ENCODE results near the gene CAPN1. TPM values are rescaled to one million over a fixed set of nuclear protein-coding genes. Genes with fewer than 3 reads are reported as not detected.

The CAPN1 gene
- total RNA-seq, 1 experiment from 2014 or later = 288 TPM

GRCh38 chr11:65258988-65259387 lies 77.3 kb downstream of the CAPN1 start:
- H3K36me3 Mint-ChIP-seq (ENCODE audit: insufficient read depth, unreplicated experiment) = peaks cover 27% of the 10 kb centered on the region
- TF ChIP-seq, protein P1, sequence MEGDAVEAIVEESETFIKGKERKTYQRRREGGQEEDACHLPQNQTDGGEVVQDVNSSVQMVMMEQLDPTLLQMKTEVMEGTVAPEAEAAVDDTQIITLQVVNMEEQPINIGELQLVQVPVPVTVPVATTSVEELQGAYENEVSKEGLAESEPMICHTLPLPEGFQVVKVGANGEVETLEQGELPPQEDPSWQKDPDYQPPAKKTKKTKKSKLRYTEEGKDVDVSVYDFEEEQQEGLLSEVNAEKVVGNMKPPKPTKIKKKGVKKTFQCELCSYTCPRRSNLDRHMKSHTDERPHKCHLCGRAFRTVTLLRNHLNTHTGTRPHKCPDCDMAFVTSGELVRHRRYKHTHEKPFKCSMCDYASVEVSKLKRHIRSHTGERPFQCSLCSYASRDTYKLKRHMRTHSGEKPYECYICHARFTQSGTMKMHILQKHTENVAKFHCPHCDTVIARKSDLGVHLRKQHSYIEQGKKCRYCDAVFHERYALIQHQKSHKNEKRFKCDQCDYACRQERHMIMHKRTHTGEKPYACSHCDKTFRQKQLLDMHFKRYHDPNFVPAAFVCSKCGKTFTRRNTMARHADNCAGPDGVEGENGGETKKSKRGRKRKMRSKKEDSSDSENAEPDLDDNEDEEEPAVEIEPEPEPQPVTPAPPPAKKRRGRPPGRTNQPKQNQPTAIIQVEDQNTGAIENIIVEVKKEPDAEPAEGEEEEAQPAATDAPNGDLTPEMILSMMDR (IDR thresholded peaks at IDR 0.05; ENCODE audit: unreplicated experiment) = no peak
- H3K9me3 Mint-ChIP-seq (ENCODE audit: low read depth, unreplicated experiment) = no peaks in the 10 kb centered on the region
- H3K27ac Mint-ChIP-seq (ENCODE audit: unreplicated experiment) = no peak overlapping the region
- intact Hi-C loops (cut with micrococcal nuclease; ENCODE audit: unreplicated experiment) = loop anchor here (10.0 kb wide), 1 partner anchor 54 kb away; no protein-coding TSS in a partner anchor
- H3K4me3 Mint-ChIP-seq (ENCODE audit: low read depth, unreplicated experiment) = no peak overlapping the region
- peaks cover 6% of the 10 kb centered on the region for H3K4me1 Mint-ChIP-seq (ENCODE audit: low read depth, unreplicated experiment)
- CTCF ChIA-PET = interaction anchor here (0.7 kb wide), 1 partner anchor 604 kb away, joined by 3 read pairs; no protein-coding TSS in a partner anchor
- BruUV-seq (replicated peaks) = no TSS peak
- no peaks in the 10 kb centered on the region for H3K27me3 Mint-ChIP-seq (ENCODE audit: unreplicated experiment)
- no peak for DNase-seq

DNA sequence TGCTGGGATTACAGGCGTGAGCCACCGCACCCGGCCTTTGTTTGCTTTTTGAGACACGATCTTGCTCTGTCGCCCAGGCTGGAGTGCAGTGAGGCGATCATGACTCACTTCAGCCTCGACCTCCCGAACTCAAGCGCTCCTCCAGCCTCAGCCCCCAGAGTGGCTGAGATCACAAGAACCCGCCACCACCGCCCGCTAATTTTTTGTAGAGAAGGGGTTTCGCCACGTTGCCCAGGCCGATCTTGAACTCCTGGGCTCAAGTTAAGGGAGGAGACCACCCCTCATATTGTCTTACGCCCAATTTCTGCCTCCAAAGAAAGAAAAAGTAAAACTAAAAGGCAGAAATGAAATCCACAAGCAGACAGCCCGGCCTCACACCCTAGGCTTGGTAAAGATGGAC lies 78.6 kb downstream of the CAPN1 start:
- Mint-ChIP-seq H3K27ac (ENCODE audit: unreplicated experiment) (no peak overlapping the region), H3K27me3 (ENCODE audit: unreplicated experiment) (no peaks in the 10 kb centered on the region), H3K4me1 (ENCODE audit: low read depth, unreplicated experiment) (peaks cover 17% of the 10 kb centered on the region), H3K9me3 (ENCODE audit: low read depth, unreplicated experiment) (no peaks in the 10 kb centered on the region), H3K4me3 (ENCODE audit: low read depth, unreplicated experiment) (no peak overlapping the region), H3K36me3 (ENCODE audit: insufficient read depth, unreplicated experiment) (peaks cover 32% of the 10 kb centered on the region)
- CTCF ChIA-PET = interaction anchor here (0.7 kb wide), 1 partner anchor 811 kb away, joined by 3 read pairs; no protein-coding TSS in a partner anchor
- intact Hi-C loops (cut with micrococcal nuclease; ENCODE audit: unreplicated experiment) = no loop called here
- no TSS peak for BruUV-seq (replicated peaks)
- DNase-seq = no peak
- TF ChIP-seq, protein P1 (IDR thresholded peaks at IDR 0.05; ENCODE audit: unreplicated experiment) = no peak

GRCh38 chr11:65260756-65261590 lies 79.2 kb downstream of the CAPN1 start:
- TF ChIP-seq, protein P1 (IDR thresholded peaks at IDR 0.05; ENCODE audit: unreplicated experiment) = no peak

More at GRCh38 chr11:65260756-65261590, 79.2 kb downstream of the CAPN1 start:
- no TSS peak for BruUV-seq (replicated peaks)
- H3K36me3 Mint-ChIP-seq (ENCODE audit: insufficient read depth, unreplicated experiment) = peaks cover 32% of the 10 kb centered on the region
- H3K27ac Mint-ChIP-seq (ENCODE audit: unreplicated experiment) = peak overlapping the region; percentile 5
- intact Hi-C loops (cut with micrococcal nuclease; ENCODE audit: unreplicated experiment) = no loop called here
- CTCF ChIA-PET = interaction anchor here (1.3 to 1.9 kb wide), 3 partner anchors 14 to 73 kb away, joined by 4 to 12 read pairs (median 6); partner anchors contain the start of gene DPF2
- no peaks in the 10 kb centered on the region for H3K27me3 Mint-ChIP-seq (ENCODE audit: unreplicated experiment)
- no peaks in the 10 kb centered on the region for H3K9me3 Mint-ChIP-seq (ENCODE audit: low read depth, unreplicated experiment)
- peak overlapping the region; percentile 72 for H3K4me3 Mint-ChIP-seq (ENCODE audit: low read depth, unreplicated experiment)
- H3K4me1 Mint-ChIP-seq (ENCODE audit: low read depth, unreplicated experiment) = peaks cover 23% of the 10 kb centered on the region
- no peak for DNase-seq

Other genes starting within 250 kb of the CAPN1 start
- not detected in 2 replicates for gene GPHA2, start 246.0 kb upstream of the CAPN1 start, total RNA-seq (2022)
- 0.56 TPM in 1 of 2 replicates, not detected in the other for gene MAJIN, start 209.8 kb upstream of the CAPN1 start, total RNA-seq (2022)
- gene BATF2, start 185.0 kb upstream of the CAPN1 start, total RNA-seq (2022) = 4.5 and 11.3 TPM in 2 replicates
- gene ARL2, start 167.8 kb upstream of the CAPN1 start, total RNA-seq (2022) = 62.6 and 63.7 TPM in 2 replicates
- gene SNX15, start 154.5 kb upstream of the CAPN1 start, total RNA-seq (2022) = 22.1 and 25.7 TPM in 2 replicates
- 12.9 and 17.6 TPM in 2 replicates for gene SAC3D1, start 140.7 kb upstream of the CAPN1 start, total RNA-seq (2022)
- not detected in 2 replicates for gene NAALADL1, start 123.4 kb upstream of the CAPN1 start, total RNA-seq (2022)
- 53.4 and 55.4 TPM in 2 replicates for gene CDCA5, start 97.9 kb upstream of the CAPN1 start, total RNA-seq (2022)
- gene ZFPL1, start 97.7 kb upstream of the CAPN1 start, total RNA-seq (2022) = 47.6 and 48.0 TPM in 2 replicates
- gene VPS51, start 85.7 kb upstream of the CAPN1 start, total RNA-seq (2022) = 64.4 and 78.1 TPM in 2 replicates
- 41.2 and 42.8 TPM in 2 replicates for gene TM7SF2, start 70.1 kb upstream of the CAPN1 start, total RNA-seq (2022)
- gene ZNHIT2, start 64.2 kb upstream of the CAPN1 start, total RNA-seq (2022) = 13.2 and 17.2 TPM in 2 replicates
- 650 and 668 TPM in 2 replicates for gene FAU, start 59.8 kb upstream of the CAPN1 start, total RNA-seq (2022)
- gene MRPL49, start 59.6 kb upstream of the CAPN1 start, total RNA-seq (2022) = 84.1 and 97.9 TPM in 2 replicates
- gene SYVN1, start 47.4 kb upstream of the CAPN1 start, total RNA-seq (2022) = 68.5 and 76.7 TPM in 2 replicates
- not detected in 2 replicates for gene SPDYC, start 11.7 kb upstream of the CAPN1 start, total RNA-seq (2022)
- 34.4 and 40.4 TPM in 2 replicates for gene POLA2, start 80.0 kb downstream of the CAPN1 start, total RNA-seq (2022)
- gene CDC42EP2, start 132.9 kb downstream of the CAPN1 start, total RNA-seq (2022) = 35.6 and 43.2 TPM in 2 replicates
- 57.5 and 61.1 TPM in 2 replicates for gene DPF2, start 151.9 kb downstream of the CAPN1 start, total RNA-seq (2022)
- 0.73 and 1.5 TPM in 2 replicates for gene TIGD3, start 172.8 kb downstream of the CAPN1 start, total RNA-seq (2022)
- 2.9 and 4.0 TPM in 2 replicates for gene SLC25A45, start 200.7 kb downstream of the CAPN1 start, total RNA-seq (2022)
- 40.2 and 51.9 TPM in 2 replicates for gene FRMD8, start 204.7 kb downstream of the CAPN1 start, total RNA-seq (2022)
- 605 and 821 TPM in 2 replicates for gene NEAT1, start 240.9 kb downstream of the CAPN1 start, total RNA-seq (2022)